Neutrophil (primary cell): Measurements from ENCODE around the gene ANTXRL.
"Not testable (repeated sequence)": the region's sequence is repeated elsewhere in the genome, so short reads cannot be mapped to it uniquely, and the experiment has no call there.

Experiments
- H3K27ac ChIP-seq: fragments of 200-600 bp; sonication (generic); 2 replicates; pipeline ENCODE4 v1.5.1; 2016; ENCODE audit warnings: mild to moderate bottlenecking, moderate library complexity
- H3K27me3 ChIP-seq: fragments of 200-600 bp; sonication (generic); 2 replicates; pipeline ENCODE4 v1.6.0; 2016; ENCODE audit warnings: mild to moderate bottlenecking
- H3K36me3 ChIP-seq: fragments of 200-600 bp; sonication (generic); 2 replicates; pipeline ENCODE4 v1.5.1; 2017
- H3K4me1 ChIP-seq, 2 experiments: fragments of 200-600 bp in 1 of 2; sonication (generic) in 1 of 2; 1 replicate in 1 of 2; 2 replicates in 1 of 2; pipeline versions ENCODE4 v1.5.1 to v1.6.1; 2013 to 2016; ENCODE audit warnings: low read depth in 1 of 2, low read length in 1 of 2, mild to moderate bottlenecking in 1 of 2, moderate library complexity in 1 of 2; ENCODE audit not compliant: control insufficient read depth in 1 of 2, insufficient read depth in 1 of 2
- H3K4me3 ChIP-seq, 2 experiments: fragments of 200-600 bp in 1 of 2; sonication (generic) in 1 of 2; 1 replicate in 1 of 2; 2 replicates in 1 of 2; pipeline ENCODE4 v1.5.1; 2013 to 2016; ENCODE audit warnings: low read depth in 1 of 2, low read length in 1 of 2, mild to moderate bottlenecking in 1 of 2, moderate library complexity in 1 of 2
- H3K9me3 ChIP-seq: fragments of 200-600 bp; sonication (generic); 2 replicates; pipeline ENCODE4 v1.5.1; 2016
- CTCF ChIP-seq: fragments of 200-600 bp; sonication (generic); IDR thresholded peaks from 2 replicates; pipeline ENCODE4 v1.5.1; 2016; ENCODE audit warnings: antibody characterized with exemption

ANTXRL gene

GRCh38 chr10:46245381-46245900 lies 41.4 kb upstream of the ANTXRL start:
- no peaks in the 10 kb centered on the region for H3K9me3 ChIP-seq
- H3K4me1 ChIP-seq: peaks cover 0 to 3% of the 10 kb centered on the region in 2 experiments
- no peak overlapping the region for H3K4me3 ChIP-seq
- TF ChIP-seq CTCF: no peak
- H3K36me3 ChIP-seq: no peaks in the 10 kb centered on the region
- no peaks in the 10 kb centered on the region for H3K27me3 ChIP-seq
- H3K27ac ChIP-seq: no peak overlapping the region

GRCh38 chr10:46246400-46247180 lies 40.2 kb upstream of the ANTXRL start:
- not testable (repeated sequence) for H3K27me3 ChIP-seq, H3K9me3 ChIP-seq, H3K4me3 ChIP-seq, H3K27ac ChIP-seq, H3K4me1 ChIP-seq, H3K36me3 ChIP-seq

- no peaks in the 10 kb centered on the region for H3K27me3 ChIP-seq
- no peaks in the 10 kb centered on the region for H3K36me3 ChIP-seq
- TF ChIP-seq CTCF: no peak
Observed at GRCh38 chr10:46247181-46247475, 39.7 kb upstream of the ANTXRL start.

DNA sequence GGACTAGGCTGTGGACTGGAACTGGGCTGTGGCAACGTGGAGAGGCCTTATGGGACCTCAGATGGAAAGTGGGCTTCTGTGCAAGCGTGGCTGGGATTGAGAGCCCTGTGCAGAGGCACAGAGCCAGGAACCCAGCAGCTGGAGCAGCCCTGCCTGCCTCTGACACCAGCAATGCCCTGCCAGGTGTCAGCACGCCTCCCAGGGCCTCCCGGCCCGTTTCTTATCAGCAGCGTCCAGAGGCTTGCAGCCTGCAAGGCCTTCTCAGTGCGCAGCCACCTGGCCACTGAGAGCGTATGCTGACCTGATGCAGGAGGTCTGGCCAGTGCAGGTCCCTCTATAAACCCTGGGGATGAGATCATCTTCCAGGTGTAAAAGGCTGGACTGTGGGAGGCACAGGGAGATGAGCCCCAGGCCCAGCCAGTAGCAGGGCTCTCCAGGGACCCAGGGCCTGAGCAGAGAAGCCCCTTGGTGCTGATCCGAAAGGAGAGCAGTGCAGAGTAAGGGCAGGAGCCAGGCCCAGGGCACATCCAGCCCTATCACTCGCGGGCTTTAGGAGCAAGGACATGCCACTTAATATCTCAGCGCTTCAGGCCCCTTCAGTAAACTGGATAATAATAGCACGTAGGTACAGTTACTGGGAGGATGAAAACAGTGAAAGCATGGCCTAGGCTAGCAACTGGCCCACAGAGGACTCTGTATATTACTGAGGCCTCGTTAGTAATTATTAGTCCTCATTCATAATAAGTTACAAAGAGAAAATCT lies 38.8 kb upstream of the ANTXRL start:
- Histone ChIP-seq H3K4me1 (peaks cover 0 to 3% of the 10 kb centered on the region in 2 experiments), H3K27me3 (no peaks in the 10 kb centered on the region), H3K9me3 (no peaks in the 10 kb centered on the region), H3K27ac (no peak overlapping the region), H3K4me3 (no peak overlapping the region), H3K36me3 (no peaks in the 10 kb centered on the region)
- TF ChIP-seq CTCF: no peak

More at GRCh38 chr10:46247181-46247475, 39.7 kb upstream of the ANTXRL start:
- Histone ChIP-seq H3K4me3 (no peak overlapping the region), H3K4me1 (peaks cover 0 to 3% of the 10 kb centered on the region in 2 experiments), H3K9me3 (no peaks in the 10 kb centered on the region), H3K27ac (no peak overlapping the region)

GRCh38 chr10:46248651-46249146 lies 38.1 kb upstream of the ANTXRL start:
- H3K4me3 ChIP-seq: no peak overlapping the region
- H3K27me3 ChIP-seq: no peaks in the 10 kb centered on the region
- no peak overlapping the region for H3K27ac ChIP-seq
- TF ChIP-seq CTCF: no peak
- no peaks in the 10 kb centered on the region for H3K36me3 ChIP-seq
- H3K4me1 ChIP-seq: peaks cover 0 to 3% of the 10 kb centered on the region in 2 experiments
- H3K9me3 ChIP-seq: no peaks in the 10 kb centered on the region

GRCh38 chr10:46249617-46250344 lies 37.0 kb upstream of the ANTXRL start:
- not testable (repeated sequence) for H3K4me1 ChIP-seq, H3K9me3 ChIP-seq, H3K27ac ChIP-seq, H3K27me3 ChIP-seq, H3K4me3 ChIP-seq, H3K36me3 ChIP-seq
